Neural cell (in vitro differentiated cells): ENCODE results near the gene ACTG2. TPM values are rescaled to one million over a fixed set of nuclear protein-coding genes. Genes with fewer than 3 reads are reported as not detected.

Experiments used
- H2AFZ ChIP-seq: fragments of 200-600, 300-800 bp; sonication (generic), shearing (Covaris generic); 2 replicates; pipeline ENCODE4 v1.6.0; 2014; ENCODE audit warnings: low read depth, mild to moderate bottlenecking, antibody characterized with exemption, low read length, moderate library complexity
- H3F3A ChIP-seq: fragments of 200-600 bp; shearing (Covaris generic); 2 replicates; pipeline ENCODE4 v1.6.1; 2016; ENCODE audit warnings: mild to moderate bottlenecking, moderate library complexity, mixed read lengths, antibody characterized with exemption, low read length; ENCODE audit not compliant: insufficient read depth, poor library complexity, severe bottlenecking
- H3K27ac ChIP-seq: fragments of 200-600, 300-800 bp; sonication (generic), shearing (Covaris generic); 2 replicates; pipeline ENCODE4 v1.5.1; 2014; ENCODE audit warnings: mild to moderate bottlenecking, low read length, moderate library complexity
- H3K27me3 ChIP-seq: fragments of 300-800, 200-600 bp; sonication (generic), shearing (Covaris generic); 2 replicates; pipeline ENCODE4 v1.6.0; 2014; ENCODE audit warnings: mild to moderate bottlenecking, low read depth, low read length, moderate library complexity; ENCODE audit not compliant: insufficient read depth
- H3K36me3 ChIP-seq: fragments of 300-800, 200-600 bp; sonication (generic), shearing (Covaris generic); 2 replicates; pipeline ENCODE4 v1.5.1; 2014; ENCODE audit warnings: mild to moderate bottlenecking, antibody characterized with exemption, low read length, moderate library complexity; ENCODE audit not compliant: insufficient read depth
- H3K4me2 ChIP-seq: fragments of 300-800, 200-600 bp; sonication (generic), shearing (Covaris generic); 2 replicates; pipeline ENCODE4 v1.6.0; 2014; ENCODE audit warnings: mild to moderate bottlenecking, low read length
- H3K4me3 ChIP-seq: fragments of 300-800, 200-600 bp; sonication (generic), shearing (Covaris generic); 2 replicates; pipeline ENCODE4 v1.5.1; 2014; ENCODE audit warnings: mild to moderate bottlenecking, low read length, moderate library complexity
- H3K79me2 ChIP-seq: fragments of 200-600 bp; shearing (Covaris generic); replicated peaks from 2 replicates; pipeline ENCODE4 v1.6.0; 2014; ENCODE audit warnings: mild to moderate bottlenecking, low read length, moderate library complexity; ENCODE audit not compliant: insufficient read depth
- H3K9ac ChIP-seq: fragments of 300-800, 200-600 bp; sonication (generic), shearing (Covaris generic); 2 replicates; pipeline ENCODE4 v1.6.1; 2016; ENCODE audit warnings: mild to moderate bottlenecking, low read length, mixed read lengths
- H3K9me2 ChIP-seq: fragments of 200-600 bp; shearing (Covaris generic); 2 replicates; pipeline ENCODE4 v1.6.1; 2016; ENCODE audit warnings: mild to moderate bottlenecking, low read length, mixed read lengths; ENCODE audit not compliant: insufficient read depth
- H3K9me3 ChIP-seq: fragments of 200-600, 300-800 bp; sonication (generic), shearing (Covaris generic); 2 replicates; pipeline ENCODE4 v1.6.1; 2016; ENCODE audit warnings: mild to moderate bottlenecking, mixed run types, low read length, moderate library complexity, mixed read lengths
- H4K20me1 ChIP-seq: fragments of 200-600 bp; shearing (Covaris generic); 2 replicates; pipeline ENCODE4 v1.6.1; 2016; ENCODE audit warnings: mild to moderate bottlenecking, mixed run types; ENCODE audit not compliant: insufficient read depth
- CTCF ChIP-seq: fragments of 450-650 bp; IDR thresholded peaks from 2 replicates; pipeline ENCODE4 v1.5.1; 2014; ENCODE audit warnings: antibody characterized with exemption, mild to moderate bottlenecking, moderate library complexity; ENCODE audit not compliant: poor library complexity, severe bottlenecking
- EP300 ChIP-seq: fragments of 450-650 bp; conservative IDR thresholded peaks from 2 replicates; pipeline ENCODE4 v1.6.1; 2014; ENCODE audit warnings: antibody characterized with exemption, mild to moderate bottlenecking, moderate library complexity; ENCODE audit not compliant: poor library complexity, severe bottlenecking
- EZH2 ChIP-seq: fragments of 200-600, 300-800 bp; shearing (Covaris generic), sonication (generic); IDR thresholded peaks from 2 replicates; pipeline ENCODE4 v1.6.1; 2014; ENCODE audit warnings: antibody characterized with exemption, low read length, borderline replicate concordance, mild to moderate bottlenecking; ENCODE audit not compliant: insufficient read depth, poor library complexity, severe bottlenecking
- MXI1 ChIP-seq: fragments of 450-650 bp; conservative IDR thresholded peaks from 2 replicates; pipeline ENCODE4 v1.6.1; 2014; ENCODE audit warnings: antibody characterized with exemption, mild to moderate bottlenecking; ENCODE audit not compliant: poor library complexity, severe bottlenecking
- POLR2AphosphoS5 ChIP-seq: IDR thresholded peaks from 2 replicates; pipeline ENCODE4 v1.6.1; 2012
- RAD21 ChIP-seq: fragments of 450-650 bp; conservative IDR thresholded peaks from 2 replicates; pipeline ENCODE4 v1.6.1; 2014; ENCODE audit warnings: antibody characterized with exemption, mild to moderate bottlenecking, moderate library complexity
- REST ChIP-seq: IDR thresholded peaks from 2 replicates; pipeline ENCODE4 v1.6.1; 2012; ENCODE audit warnings: borderline replicate concordance
- SMC3 ChIP-seq: fragments of 450-650 bp; conservative IDR thresholded peaks from 2 replicates; pipeline ENCODE4 v1.6.1; 2014; ENCODE audit warnings: antibody characterized with exemption, mild to moderate bottlenecking, moderate library complexity; ENCODE audit not compliant: poor library complexity
- TAF1 ChIP-seq: IDR thresholded peaks from 2 replicates; pipeline ENCODE4 v1.6.1; 2012; ENCODE audit warnings: low read depth
- polyA plus RNA-seq: library from polyadenylated mRNA; depleted of rRNA; stranded (reverse); fragments of >200 nt; gene quantifications from 2 replicates; pipeline ENCODE4 v1.2.3, GENCODE V29; 2014

Gene ACTG2
- polyA plus RNA-seq, 1 donor from 2014 or later, result 0.67 TPM

- Histone ChIP-seq H3K4me3 (peak overlapping the region; percentile 76), H2AFZ (no peak overlapping the region), H3F3A (no peaks in the 10 kb centered on the region), H3K27ac (no peak overlapping the region), H3K36me3 (no peaks in the 10 kb centered on the region), H3K79me2 (peaks cover 49% of the 10 kb centered on the region), H3K9ac (no peak overlapping the region), H4K20me1 (no peaks in the 10 kb centered on the region), H3K9me2 (no peaks in the 10 kb centered on the region), H3K9me3 (no peaks in the 10 kb centered on the region), H3K27me3 (no peaks in the 10 kb centered on the region), H3K4me2 (peak overlapping the region; percentile 15)
- TF ChIP-seq POLR2AphosphoS5 (no peak), REST (no peak), TAF1 (no peak), MXI1 (no peak), SMC3 (no peak), CTCF (no peak), RAD21 (no peak), EZH2 (no peak), EP300 (no peak)
These were observed 36.1 kb downstream of the ACTG2 start for GRCh38 chr2:73928963-73929347.

- H3K79me2 ChIP-seq, result peaks cover 56% of the 10 kb centered on the region
- TF ChIP-seq EP300 (no peak), POLR2AphosphoS5 (no peak), EZH2 (no peak), TAF1 (no peak), MXI1 (no peak), RAD21 (no peak), REST (no peak), CTCF (no peak), SMC3 (no peak)
- H3K27ac ChIP-seq, result no peak overlapping the region
- H2AFZ ChIP-seq, result no peak overlapping the region
- no peaks in the 10 kb centered on the region for H3K36me3 ChIP-seq
- no peak overlapping the region for H3K4me2 ChIP-seq
- no peaks in the 10 kb centered on the region for H3F3A ChIP-seq
- no peaks in the 10 kb centered on the region for H3K9me2 ChIP-seq
- H3K4me3 ChIP-seq, result peak overlapping the region; percentile 6
- no peaks in the 10 kb centered on the region for H3K27me3 ChIP-seq
- no peak overlapping the region for H3K9ac ChIP-seq
- no peaks in the 10 kb centered on the region for H4K20me1 ChIP-seq
- H3K9me3 ChIP-seq, result no peaks in the 10 kb centered on the region
These were observed 37.6 kb downstream of the ACTG2 start for GRCh38 chr2:73930386-73930785.
